CD4-positive, alpha-beta T cell treated with Interleukin-10 for 1 hour (primary cell): Measurements from ENCODE around the gene CRACR2A.

Experiments used
- DNase-seq: peaks from one replicate; pipeline ENCODE4 v3.0.0-alpha.2; 2020

Gene CRACR2A

GRCh38 chr12:3611860-3612703, 140.8 kb downstream of the CRACR2A start:
- DNase-seq = no peak

- no peak for DNase-seq
Measured at GRCh38 chr12:3607821-3608220, 145.1 kb downstream of the CRACR2A start.

GRCh38 chr12:3607039-3607720, 145.7 kb downstream of the CRACR2A start:
- no peak for DNase-seq

GRCh38 chr12:3606128-3606527, 146.8 kb downstream of the CRACR2A start:
- no peak for DNase-seq

GRCh38 chr12:3605692-3606091, 147.2 kb downstream of the CRACR2A start:
- DNase-seq = no peak

GRCh38 chr12:3604748-3605586, 147.9 kb downstream of the CRACR2A start:
- no peak for DNase-seq

- DNase-seq = no peak
Measured at GRCh38 chr12:3604286-3604685, 148.6 kb downstream of the CRACR2A start.

GRCh38 chr12:3603576-3603975, 149.3 kb downstream of the CRACR2A start:
- no peak for DNase-seq

- no peak for DNase-seq
Measured at GRCh38 chr12:3602488-3602887, 150.4 kb downstream of the CRACR2A start.

GRCh38 chr12:3601461-3602150, 151.3 kb downstream of the CRACR2A start:
- no peak for DNase-seq

- DNase-seq = no peak
Measured at GRCh38 chr12:3600951-3601350, 152.0 kb downstream of the CRACR2A start.

- DNase-seq = no peak
Measured at GRCh38 chr12:3600039-3600720, 152.7 kb downstream of the CRACR2A start.

- DNase-seq = no peak
Measured at GRCh38 chr12:3598896-3599860, 153.7 kb downstream of the CRACR2A start.

GRCh38 chr12:3597526-3598210, 155.2 kb downstream of the CRACR2A start:
- no peak for DNase-seq

GRCh38 chr12:3596703-3597415, 156.1 kb downstream of the CRACR2A start:
- no peak for DNase-seq

GRCh38 chr12:3595721-3596120, 157.2 kb downstream of the CRACR2A start:
- DNase-seq = no peak

GRCh38 chr12:3594966-3595365, 157.9 kb downstream of the CRACR2A start:
- DNase-seq = no peak

GRCh38 chr12:3593906-3594483, 158.9 kb downstream of the CRACR2A start:
- no peak for DNase-seq
